ENCODE measurements around the gene SERPINA4.

DNA sequence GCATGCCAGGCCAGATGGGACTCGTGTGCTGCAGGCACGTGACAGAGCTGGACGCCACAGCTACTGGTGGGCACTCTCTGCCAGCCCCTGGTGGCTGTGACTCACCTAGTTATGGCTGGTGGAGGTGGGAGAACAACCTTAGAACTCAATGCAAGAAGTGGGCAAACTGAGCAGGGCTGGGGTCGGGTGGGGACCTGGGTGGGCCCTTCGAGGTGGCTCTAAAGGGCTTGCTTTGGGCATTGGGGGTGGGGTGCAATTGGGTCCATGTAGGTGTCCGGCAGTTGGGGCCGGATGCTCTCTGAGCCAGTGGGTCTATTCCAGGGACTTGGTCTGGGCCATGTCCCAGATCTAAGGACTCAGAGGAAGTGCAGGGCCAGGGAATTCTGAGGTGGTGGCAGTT lies 46.9 kb upstream of the SERPINA4 start:
- TF ChIP-seq, protein P1, sequence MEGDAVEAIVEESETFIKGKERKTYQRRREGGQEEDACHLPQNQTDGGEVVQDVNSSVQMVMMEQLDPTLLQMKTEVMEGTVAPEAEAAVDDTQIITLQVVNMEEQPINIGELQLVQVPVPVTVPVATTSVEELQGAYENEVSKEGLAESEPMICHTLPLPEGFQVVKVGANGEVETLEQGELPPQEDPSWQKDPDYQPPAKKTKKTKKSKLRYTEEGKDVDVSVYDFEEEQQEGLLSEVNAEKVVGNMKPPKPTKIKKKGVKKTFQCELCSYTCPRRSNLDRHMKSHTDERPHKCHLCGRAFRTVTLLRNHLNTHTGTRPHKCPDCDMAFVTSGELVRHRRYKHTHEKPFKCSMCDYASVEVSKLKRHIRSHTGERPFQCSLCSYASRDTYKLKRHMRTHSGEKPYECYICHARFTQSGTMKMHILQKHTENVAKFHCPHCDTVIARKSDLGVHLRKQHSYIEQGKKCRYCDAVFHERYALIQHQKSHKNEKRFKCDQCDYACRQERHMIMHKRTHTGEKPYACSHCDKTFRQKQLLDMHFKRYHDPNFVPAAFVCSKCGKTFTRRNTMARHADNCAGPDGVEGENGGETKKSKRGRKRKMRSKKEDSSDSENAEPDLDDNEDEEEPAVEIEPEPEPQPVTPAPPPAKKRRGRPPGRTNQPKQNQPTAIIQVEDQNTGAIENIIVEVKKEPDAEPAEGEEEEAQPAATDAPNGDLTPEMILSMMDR (conservative IDR thresholded peaks at IDR 0.05; ENCODE audit: low read depth in 2 of 2): no peak
- TF ChIP-seq POLR2AphosphoS5 (IDR thresholded peaks at IDR 0.05; ENCODE audit: low read depth) (no peak), JUNB (IDR thresholded peaks at IDR 0.05; ENCODE audit: unreplicated experiment) (no peak), NANOG (IDR thresholded peaks at IDR 0.05; ENCODE audit: borderline replicate concordance) (no peak), ZNF331 (CRISPR knock-in tag; IDR thresholded peaks at IDR 0.05; ENCODE audit: low read depth) (no peak), EZH2phosphoT487 (IDR thresholded peaks at IDR 0.05; ENCODE audit: unreplicated experiment) (no peak), EZH2 (IDR thresholded peaks at IDR 0.05; ENCODE audit: low read depth, unreplicated experiment) (no peak), CREB1 (CRISPR knock-in tag; IDR thresholded peaks at IDR 0.05; ENCODE audit: low read depth) (no peak), STAT1 (IDR thresholded peaks at IDR 0.05; ENCODE audit: unreplicated experiment) (no peak)
- TF ChIP-seq, protein P2, sequence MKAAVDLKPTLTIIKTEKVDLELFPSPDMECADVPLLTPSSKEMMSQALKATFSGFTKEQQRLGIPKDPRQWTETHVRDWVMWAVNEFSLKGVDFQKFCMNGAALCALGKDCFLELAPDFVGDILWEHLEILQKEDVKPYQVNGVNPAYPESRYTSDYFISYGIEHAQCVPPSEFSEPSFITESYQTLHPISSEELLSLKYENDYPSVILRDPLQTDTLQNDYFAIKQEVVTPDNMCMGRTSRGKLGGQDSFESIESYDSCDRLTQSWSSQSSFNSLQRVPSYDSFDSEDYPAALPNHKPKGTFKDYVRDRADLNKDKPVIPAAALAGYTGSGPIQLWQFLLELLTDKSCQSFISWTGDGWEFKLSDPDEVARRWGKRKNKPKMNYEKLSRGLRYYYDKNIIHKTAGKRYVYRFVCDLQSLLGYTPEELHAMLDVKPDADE (IDR thresholded peaks at IDR 0.05): no peak
- TF ChIP-seq, protein P3, sequence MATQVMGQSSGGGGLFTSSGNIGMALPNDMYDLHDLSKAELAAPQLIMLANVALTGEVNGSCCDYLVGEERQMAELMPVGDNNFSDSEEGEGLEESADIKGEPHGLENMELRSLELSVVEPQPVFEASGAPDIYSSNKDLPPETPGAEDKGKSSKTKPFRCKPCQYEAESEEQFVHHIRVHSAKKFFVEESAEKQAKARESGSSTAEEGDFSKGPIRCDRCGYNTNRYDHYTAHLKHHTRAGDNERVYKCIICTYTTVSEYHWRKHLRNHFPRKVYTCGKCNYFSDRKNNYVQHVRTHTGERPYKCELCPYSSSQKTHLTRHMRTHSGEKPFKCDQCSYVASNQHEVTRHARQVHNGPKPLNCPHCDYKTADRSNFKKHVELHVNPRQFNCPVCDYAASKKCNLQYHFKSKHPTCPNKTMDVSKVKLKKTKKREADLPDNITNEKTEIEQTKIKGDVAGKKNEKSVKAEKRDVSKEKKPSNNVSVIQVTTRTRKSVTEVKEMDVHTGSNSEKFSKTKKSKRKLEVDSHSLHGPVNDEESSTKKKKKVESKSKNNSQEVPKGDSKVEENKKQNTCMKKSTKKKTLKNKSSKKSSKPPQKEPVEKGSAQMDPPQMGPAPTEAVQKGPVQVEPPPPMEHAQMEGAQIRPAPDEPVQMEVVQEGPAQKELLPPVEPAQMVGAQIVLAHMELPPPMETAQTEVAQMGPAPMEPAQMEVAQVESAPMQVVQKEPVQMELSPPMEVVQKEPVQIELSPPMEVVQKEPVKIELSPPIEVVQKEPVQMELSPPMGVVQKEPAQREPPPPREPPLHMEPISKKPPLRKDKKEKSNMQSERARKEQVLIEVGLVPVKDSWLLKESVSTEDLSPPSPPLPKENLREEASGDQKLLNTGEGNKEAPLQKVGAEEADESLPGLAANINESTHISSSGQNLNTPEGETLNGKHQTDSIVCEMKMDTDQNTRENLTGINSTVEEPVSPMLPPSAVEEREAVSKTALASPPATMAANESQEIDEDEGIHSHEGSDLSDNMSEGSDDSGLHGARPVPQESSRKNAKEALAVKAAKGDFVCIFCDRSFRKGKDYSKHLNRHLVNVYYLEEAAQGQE (IDR thresholded peaks at IDR 0.05; ENCODE audit: unreplicated experiment): no peak

Data from GM23338 (cell line).